PFSK-1 (cell line): ENCODE data around the gene ACTRT2.

Source experiments
- FOXP2 ChIP-seq: optimal IDR thresholded peaks from 2 replicates; pipeline ENCODE3; 2011; ENCODE audit warnings: borderline replicate concordance, control low read depth, inconsistent platforms; ENCODE audit not compliant: insufficient read depth; ENCODE audit errors: extremely low read length, extremely low read depth
- POLR2AphosphoS5 ChIP-seq: IDR thresholded peaks from 2 replicates; pipeline ENCODE4 v1.6.1; 2012; ENCODE audit warnings: low read depth, mild to moderate bottlenecking, control low read depth, low read length, moderate library complexity
- SIN3A ChIP-seq: IDR thresholded peaks from 2 replicates; pipeline ENCODE4 v1.6.1; 2012; ENCODE audit warnings: mild to moderate bottlenecking, low read length, moderate library complexity, borderline replicate concordance; ENCODE audit not compliant: insufficient read depth
- TAF1 ChIP-seq: IDR thresholded peaks from 2 replicates; pipeline ENCODE4 v1.6.1; 2012; ENCODE audit warnings: low read length, control low read depth, borderline replicate concordance; ENCODE audit not compliant: insufficient read depth
- TF ChIP-seq, protein P1 (sequence below), 2 experiments: IDR thresholded peaks; 2 replicates each; pipeline versions ENCODE4 v1.6.1 to v1.8.0; 2011 to 2012; ENCODE audit warnings: low read depth in 2 of 2, low read length in 2 of 2, control low read depth in 1 of 2, inconsistent platforms in 1 of 2, mild to moderate bottlenecking in 1 of 2, moderate library complexity in 1 of 2; ENCODE audit not compliant: insufficient read depth in 1 of 2

ACTRT2 gene

DNA sequence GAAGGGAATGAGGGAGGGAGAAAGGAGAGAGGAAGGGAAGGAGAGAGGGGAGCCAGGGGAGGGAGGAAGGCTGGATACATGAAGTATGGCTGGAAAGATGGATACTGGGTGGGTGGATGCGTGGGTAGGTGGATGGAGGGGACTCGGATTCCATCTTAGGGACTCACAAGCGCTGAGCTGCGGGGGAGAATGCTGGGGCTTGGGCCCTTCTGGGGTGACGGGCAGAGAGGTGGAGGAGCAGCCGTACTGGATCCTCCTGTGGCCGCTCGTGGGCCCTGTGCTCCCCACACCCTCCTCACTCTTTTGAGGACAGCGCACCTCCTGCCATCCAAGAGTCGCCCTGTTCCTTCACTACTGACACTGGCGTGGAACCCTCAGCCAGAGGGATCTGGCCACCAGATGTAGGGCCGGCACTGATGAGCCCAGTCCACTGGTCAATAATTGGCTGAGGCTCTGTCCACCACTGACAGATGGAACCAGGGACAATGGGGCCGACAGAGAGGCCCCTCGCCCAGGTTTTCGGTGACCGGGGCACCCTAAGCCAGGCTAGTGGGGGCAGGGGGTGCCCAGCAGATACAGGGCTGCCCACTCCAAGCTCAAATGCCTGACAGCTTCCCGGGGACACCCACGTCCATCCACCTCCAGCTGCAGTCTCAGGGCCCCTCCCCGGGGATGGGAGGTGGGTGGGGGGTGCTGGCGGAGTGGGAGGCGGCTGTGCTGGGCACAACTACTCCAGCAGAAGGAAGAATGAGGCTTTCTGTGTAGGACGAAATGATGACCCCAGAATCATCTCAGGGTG, 4.4 kb upstream of the ACTRT2 start:
- TF ChIP-seq TAF1 (no peak), FOXP2 (no peak), POLR2AphosphoS5 (no peak), SIN3A (no peak)
- TF ChIP-seq, protein P1, sequence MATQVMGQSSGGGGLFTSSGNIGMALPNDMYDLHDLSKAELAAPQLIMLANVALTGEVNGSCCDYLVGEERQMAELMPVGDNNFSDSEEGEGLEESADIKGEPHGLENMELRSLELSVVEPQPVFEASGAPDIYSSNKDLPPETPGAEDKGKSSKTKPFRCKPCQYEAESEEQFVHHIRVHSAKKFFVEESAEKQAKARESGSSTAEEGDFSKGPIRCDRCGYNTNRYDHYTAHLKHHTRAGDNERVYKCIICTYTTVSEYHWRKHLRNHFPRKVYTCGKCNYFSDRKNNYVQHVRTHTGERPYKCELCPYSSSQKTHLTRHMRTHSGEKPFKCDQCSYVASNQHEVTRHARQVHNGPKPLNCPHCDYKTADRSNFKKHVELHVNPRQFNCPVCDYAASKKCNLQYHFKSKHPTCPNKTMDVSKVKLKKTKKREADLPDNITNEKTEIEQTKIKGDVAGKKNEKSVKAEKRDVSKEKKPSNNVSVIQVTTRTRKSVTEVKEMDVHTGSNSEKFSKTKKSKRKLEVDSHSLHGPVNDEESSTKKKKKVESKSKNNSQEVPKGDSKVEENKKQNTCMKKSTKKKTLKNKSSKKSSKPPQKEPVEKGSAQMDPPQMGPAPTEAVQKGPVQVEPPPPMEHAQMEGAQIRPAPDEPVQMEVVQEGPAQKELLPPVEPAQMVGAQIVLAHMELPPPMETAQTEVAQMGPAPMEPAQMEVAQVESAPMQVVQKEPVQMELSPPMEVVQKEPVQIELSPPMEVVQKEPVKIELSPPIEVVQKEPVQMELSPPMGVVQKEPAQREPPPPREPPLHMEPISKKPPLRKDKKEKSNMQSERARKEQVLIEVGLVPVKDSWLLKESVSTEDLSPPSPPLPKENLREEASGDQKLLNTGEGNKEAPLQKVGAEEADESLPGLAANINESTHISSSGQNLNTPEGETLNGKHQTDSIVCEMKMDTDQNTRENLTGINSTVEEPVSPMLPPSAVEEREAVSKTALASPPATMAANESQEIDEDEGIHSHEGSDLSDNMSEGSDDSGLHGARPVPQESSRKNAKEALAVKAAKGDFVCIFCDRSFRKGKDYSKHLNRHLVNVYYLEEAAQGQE (IDR thresholded peaks at IDR 0.05; ENCODE audit: insufficient read depth in 1 of 2, low read depth in 2 of 2, low read length in 2 of 2): no peak

DNA sequence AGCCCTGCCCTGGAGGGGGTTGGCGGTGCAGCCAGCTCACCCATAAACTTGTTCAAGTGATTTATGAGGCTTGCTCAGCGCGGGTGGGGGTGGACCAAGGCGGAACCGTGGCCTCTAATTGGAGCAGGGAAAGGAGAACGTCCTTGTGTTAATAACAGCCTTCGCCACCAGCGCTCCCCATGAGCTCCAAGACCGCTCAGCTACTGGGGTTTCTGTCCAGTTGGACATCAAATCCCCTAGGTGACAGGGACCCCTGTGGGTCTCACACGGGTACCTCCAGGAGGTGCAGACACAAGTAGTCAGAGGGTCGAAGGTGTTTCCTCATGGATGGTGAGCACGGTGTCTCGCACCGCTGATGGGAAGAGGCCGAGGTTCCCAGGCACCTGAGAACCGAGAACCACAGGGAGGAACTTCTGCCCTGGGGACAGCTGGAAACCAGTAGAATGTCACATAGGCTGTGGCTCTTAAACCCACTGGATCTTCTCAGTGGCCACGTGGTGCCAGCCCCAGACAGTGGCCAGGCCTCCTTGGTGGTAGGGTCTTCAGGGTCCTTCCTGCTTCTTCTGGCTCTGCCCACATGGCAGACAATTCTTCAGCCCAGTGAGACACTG, 3.7 kb upstream of the ACTRT2 start:
- TF ChIP-seq POLR2AphosphoS5: no peak
- TF ChIP-seq SIN3A: no peak

DNA sequence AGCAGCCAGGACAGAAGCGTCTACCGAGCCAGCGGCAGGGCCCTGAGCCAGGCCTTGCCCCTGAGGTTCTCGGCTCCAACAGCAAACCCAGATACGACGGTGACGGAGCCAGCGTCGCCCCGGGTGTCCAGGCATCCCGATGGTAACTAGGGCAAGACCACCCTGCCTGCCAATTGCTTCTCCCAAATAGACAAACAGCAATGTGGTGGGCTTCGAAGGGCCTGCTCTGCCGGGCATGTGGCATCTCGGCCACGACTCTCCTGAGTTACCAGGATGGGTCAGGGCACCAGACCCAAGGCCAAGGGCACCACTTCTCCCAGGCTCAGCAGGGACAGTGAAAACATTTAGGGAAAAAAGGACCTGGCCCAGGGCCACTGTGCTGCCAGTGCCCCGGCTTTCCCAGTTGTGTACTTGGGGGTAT, 3.2 kb upstream of the ACTRT2 start:
- no peak for TF ChIP-seq SIN3A
- no peak for TF ChIP-seq FOXP2
- TF ChIP-seq, protein P1 (IDR thresholded peaks at IDR 0.05; ENCODE audit: insufficient read depth in 1 of 2, low read depth in 2 of 2, low read length in 2 of 2): no peak
- TF ChIP-seq TAF1: no peak
- TF ChIP-seq POLR2AphosphoS5: no peak

DNA sequence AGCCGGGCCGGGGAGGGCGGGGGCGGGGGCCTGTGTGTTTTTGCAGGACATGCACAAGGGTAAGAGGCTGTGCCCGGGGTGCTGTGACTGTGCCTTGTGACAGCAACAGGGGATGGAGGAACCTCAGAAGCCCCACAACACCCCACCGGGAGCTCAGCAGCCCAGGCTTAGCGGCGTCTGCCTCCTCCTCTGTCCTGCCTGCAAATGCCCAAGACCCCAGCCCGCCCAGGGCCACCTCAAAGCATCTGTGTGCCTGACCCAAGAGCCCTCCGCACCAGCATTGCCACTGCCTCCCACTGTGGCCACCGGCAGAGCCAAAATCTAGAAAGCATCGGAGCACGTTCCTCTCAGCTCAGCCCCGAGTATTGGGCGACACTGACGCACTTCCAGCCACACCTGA, 2.7 kb upstream of the ACTRT2 start:
- TF ChIP-seq POLR2AphosphoS5: no peak
- TF ChIP-seq TAF1: no peak
- no peak for TF ChIP-seq FOXP2
- no peak for TF ChIP-seq SIN3A
- TF ChIP-seq, protein P1 (IDR thresholded peaks at IDR 0.05; ENCODE audit: insufficient read depth in 1 of 2, low read depth in 2 of 2, low read length in 2 of 2): no peak

DNA sequence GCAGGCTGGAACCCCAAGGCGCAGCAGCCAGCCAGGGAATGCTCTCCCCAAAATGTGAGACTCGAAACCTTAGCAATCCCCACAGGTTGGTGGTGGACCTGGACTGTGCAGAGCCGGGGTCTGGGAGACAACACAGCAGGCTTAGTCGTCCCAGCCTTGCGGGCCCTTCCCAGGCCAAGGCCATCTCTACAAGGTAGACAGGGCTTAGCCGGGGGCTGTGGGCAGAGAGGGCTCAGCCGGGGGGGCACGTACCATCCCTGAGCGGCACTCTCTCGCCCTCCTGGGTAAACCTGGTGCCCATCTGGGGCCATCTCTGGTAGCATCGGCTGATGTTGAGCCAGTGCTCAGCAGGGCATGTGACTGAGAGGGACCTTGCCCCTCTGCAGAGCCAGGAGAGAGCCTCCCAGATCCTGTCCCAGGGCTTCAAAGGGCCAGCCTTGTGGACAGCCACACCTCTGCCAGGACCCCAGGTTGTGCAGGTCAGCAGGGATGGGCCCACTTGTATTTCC, 2.2 kb upstream of the ACTRT2 start:
- TF ChIP-seq, protein P1 (IDR thresholded peaks at IDR 0.05; ENCODE audit: insufficient read depth in 1 of 2, low read depth in 2 of 2, low read length in 2 of 2): no peak
- no peak for TF ChIP-seq FOXP2
- TF ChIP-seq TAF1: no peak
- TF ChIP-seq POLR2AphosphoS5: no peak
- no peak for TF ChIP-seq SIN3A
